ENCODE data around the gene BANF2. TPM values are rescaled to one million over a fixed set of nuclear protein-coding genes. Genes with fewer than 3 reads are reported as not detected.
"Not testable (repeated sequence)": the region's sequence is repeated elsewhere in the genome, so short reads cannot be mapped to it uniquely, and the experiment has no call there.

BANF2 gene
- polyA plus RNA-seq, 1 experiment: not detected

DNA sequence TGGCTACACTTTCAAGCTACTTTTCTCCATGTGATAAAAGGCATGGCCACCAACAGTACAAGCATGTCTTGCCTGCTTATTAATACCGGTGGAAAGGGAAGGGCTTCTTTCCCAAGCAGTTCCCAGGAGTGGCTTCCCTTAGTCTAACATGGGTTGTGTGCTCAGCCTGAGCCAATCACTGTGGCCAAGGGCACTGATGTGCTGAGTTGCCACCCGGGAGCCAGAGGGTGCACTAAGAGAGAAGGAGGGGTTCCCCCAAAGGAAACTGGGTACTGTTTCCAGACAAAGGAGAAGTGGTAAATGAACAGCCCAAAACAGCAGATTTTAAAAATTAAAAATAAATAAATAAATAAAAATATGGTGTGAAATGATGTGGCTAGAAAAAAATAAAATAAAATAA, 68.5 kb downstream of the BANF2 start:
- Histone ChIP-seq H3K36me3 (ENCODE audit: control insufficient read depth, insufficient read depth, low read length) (no peaks in the 10 kb centered on the region), H3K4me3 (ENCODE audit: low read depth, low read length) (no peak overlapping the region), H3K27me3 (ENCODE audit: control insufficient read depth, insufficient read depth, low read length) (no peaks in the 10 kb centered on the region; the same call in 1 of the 2 replicates)
- TF ChIP-seq, protein P1, sequence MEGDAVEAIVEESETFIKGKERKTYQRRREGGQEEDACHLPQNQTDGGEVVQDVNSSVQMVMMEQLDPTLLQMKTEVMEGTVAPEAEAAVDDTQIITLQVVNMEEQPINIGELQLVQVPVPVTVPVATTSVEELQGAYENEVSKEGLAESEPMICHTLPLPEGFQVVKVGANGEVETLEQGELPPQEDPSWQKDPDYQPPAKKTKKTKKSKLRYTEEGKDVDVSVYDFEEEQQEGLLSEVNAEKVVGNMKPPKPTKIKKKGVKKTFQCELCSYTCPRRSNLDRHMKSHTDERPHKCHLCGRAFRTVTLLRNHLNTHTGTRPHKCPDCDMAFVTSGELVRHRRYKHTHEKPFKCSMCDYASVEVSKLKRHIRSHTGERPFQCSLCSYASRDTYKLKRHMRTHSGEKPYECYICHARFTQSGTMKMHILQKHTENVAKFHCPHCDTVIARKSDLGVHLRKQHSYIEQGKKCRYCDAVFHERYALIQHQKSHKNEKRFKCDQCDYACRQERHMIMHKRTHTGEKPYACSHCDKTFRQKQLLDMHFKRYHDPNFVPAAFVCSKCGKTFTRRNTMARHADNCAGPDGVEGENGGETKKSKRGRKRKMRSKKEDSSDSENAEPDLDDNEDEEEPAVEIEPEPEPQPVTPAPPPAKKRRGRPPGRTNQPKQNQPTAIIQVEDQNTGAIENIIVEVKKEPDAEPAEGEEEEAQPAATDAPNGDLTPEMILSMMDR (IDR thresholded peaks at IDR 0.05; ENCODE audit: insufficient read depth, low read depth, low read length): no peak
- ChIA-PET CTCF (interaction anchor here (1.5 kb wide), 1 partner anchor 27 kb away, joined by 3 read pairs; no protein-coding TSS in a partner anchor), POLR2A (no interaction called here)
- DNase-seq (ENCODE audit: low read depth): no peak

DNA sequence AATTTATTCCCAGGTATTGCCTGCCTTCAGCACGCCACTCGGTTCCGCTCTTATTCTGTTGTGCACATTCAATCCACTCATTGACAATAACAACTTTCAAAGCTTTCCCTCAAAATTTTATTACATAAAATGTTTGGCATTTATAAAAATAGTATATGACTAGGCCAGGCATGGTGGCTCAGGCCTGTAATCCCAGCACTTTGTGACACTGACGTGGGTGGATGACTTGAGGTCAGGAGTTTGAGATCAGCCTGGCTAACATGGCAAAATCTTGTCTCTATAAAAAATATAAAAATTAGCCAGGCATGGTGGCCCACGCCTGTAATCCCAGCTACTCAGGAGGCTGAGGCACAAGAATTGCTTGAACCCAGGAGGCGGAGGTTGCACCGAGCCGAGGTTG, 70.0 kb downstream of the BANF2 start:
- CTCF ChIA-PET, POLR2A ChIA-PET: not testable (repeated sequence)

DNA sequence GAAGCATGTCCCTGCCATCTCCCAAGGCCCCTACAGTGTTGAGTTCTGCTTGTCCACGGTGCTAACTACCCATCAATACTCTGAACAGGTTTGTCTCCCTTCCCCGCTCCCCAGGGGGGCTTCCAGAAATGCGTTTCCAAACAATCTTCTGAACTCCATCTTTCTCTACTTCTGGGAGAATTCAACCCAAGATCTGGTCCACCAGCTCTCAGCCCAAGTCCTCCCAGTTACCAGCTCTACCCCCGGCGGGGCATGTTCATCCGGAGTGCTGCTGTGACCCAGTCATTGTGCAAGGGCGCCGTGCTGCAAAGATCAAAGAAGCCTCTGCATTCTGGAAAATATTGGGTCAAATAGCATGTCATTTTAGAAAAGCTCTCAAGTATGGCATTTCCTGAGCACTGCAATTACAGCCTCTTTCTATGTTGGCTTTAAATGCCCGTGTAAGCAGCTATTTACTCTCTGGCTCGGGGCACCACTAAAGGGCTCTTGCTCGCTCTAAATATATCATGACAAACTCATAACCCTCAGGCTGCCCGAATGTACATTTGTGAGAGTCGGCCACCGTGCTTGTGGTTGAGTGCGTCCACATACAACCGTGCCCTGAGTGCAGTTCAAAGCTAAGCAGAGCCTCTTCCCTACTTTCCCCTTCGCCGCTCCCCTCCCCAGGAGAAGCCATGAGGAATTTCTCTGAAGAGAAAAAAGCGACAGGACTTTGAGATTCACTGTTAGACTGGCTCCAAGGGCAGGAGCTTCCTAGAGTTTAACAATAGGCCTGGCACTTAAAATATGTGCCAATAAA, 71.6 kb downstream of the BANF2 start:
- CTCF ChIA-PET: interaction anchor here (1.3 kb wide), 1 partner anchor 89 kb away, joined by 6 read pairs; the partner anchor contains the start of gene RRBP1
- TF ChIP-seq, protein P1 (IDR thresholded peaks at IDR 0.05; ENCODE audit: insufficient read depth, low read depth, low read length): no peak
- POLR2A ChIA-PET: no interaction called here

More for the DNA sequence above, 70.0 kb downstream of the BANF2 start:
- H3K36me3 ChIP-seq (ENCODE audit: control insufficient read depth, insufficient read depth, low read length); H3K4me3 ChIP-seq (ENCODE audit: low read depth, low read length); H3K27me3 ChIP-seq (ENCODE audit: control insufficient read depth, insufficient read depth, low read length); DNase-seq (ENCODE audit: low read depth): not testable (repeated sequence)

DNA sequence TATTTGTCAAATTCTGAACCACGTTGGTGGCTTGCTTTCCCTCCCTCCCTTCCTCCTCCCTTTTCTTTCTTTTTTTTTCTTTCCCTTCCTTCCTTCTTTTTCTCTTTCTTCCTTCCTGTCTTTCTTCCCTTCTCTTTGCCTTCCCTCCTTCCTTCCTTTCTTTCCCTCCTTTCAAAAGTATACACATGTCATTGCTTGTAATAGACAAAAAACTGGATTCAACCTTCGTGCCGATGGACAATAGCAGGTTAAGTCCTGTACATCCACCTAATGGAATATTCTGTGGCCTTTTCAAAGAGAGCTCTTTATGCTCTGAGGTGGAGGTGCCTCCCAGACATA, 72.2 kb downstream of the BANF2 start:
- CTCF ChIA-PET: no interaction called here

More for the DNA sequence above, 71.6 kb downstream of the BANF2 start:
- Histone ChIP-seq H3K4me3 (ENCODE audit: low read depth, low read length) (no peak overlapping the region), H3K36me3 (ENCODE audit: control insufficient read depth, insufficient read depth, low read length) (no peaks in the 10 kb centered on the region), H3K27me3 (ENCODE audit: control insufficient read depth, insufficient read depth, low read length) (no peaks in the 10 kb centered on the region; the same call in 1 of the 2 replicates)
- DNase-seq (ENCODE audit: low read depth): no peak

DNA sequence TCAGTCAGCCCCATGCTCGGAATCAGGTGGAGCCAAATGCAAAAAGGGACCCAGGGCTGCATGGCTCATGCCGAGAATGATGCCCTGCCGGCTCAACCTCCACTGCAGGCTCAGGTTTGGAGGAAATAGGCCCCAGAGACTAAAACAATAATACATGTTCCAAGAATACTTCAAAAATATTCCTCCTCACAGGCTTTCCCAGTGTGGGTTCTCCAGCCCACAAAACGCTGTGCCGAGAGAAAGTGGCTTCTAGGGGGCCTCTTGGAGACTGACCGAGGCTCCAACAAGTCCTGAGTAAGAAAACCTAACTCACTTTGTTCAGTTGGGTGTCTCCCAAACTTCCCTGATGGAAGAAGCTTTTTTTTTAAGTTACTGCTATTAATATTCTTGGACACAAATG, 73.9 kb downstream of the BANF2 start:
- TF ChIP-seq, protein P1 (IDR thresholded peaks at IDR 0.05; ENCODE audit: insufficient read depth, low read depth, low read length): no peak
- Histone ChIP-seq H3K4me3 (ENCODE audit: low read depth, low read length) (no peak overlapping the region), H3K36me3 (ENCODE audit: control insufficient read depth, insufficient read depth, low read length) (no peaks in the 10 kb centered on the region), H3K27me3 (ENCODE audit: control insufficient read depth, insufficient read depth, low read length) (no peaks in the 10 kb centered on the region)
- DNase-seq (ENCODE audit: low read depth): no peak
- POLR2A ChIA-PET: no interaction called here
- CTCF ChIA-PET: no interaction called here

More for the DNA sequence above, 72.2 kb downstream of the BANF2 start:
- POLR2A ChIA-PET: no interaction called here
- TF ChIP-seq, protein P1 (IDR thresholded peaks at IDR 0.05; ENCODE audit: insufficient read depth, low read depth, low read length): no peak
- no peak for DNase-seq (ENCODE audit: low read depth)
- H3K4me3 ChIP-seq (ENCODE audit: low read depth, low read length): no peak overlapping the region
- H3K27me3 ChIP-seq (ENCODE audit: control insufficient read depth, insufficient read depth, low read length): no peaks in the 10 kb centered on the region; the same call in 1 of the 2 replicates
- no peaks in the 10 kb centered on the region for H3K36me3 ChIP-seq (ENCODE audit: control insufficient read depth, insufficient read depth, low read length)

DNA sequence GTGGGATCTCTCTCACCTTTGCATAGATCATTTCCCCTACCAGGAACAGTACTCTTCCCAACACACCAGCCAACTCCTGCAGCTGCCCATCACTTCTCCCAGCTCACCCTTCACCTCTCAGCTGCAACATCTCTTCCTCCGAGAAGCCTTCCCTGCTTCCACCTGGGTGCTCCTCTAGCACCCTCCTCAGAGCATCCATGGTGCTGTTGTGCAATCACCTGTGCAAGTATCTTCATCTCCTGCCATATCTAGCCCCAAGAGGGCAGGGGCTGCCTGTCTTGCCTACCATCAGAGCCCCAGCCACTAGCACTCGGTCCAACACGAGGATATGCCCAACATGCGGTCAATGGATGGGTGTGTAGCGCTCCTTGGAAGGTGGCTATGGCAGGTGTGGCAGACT, 75.8 kb downstream of the BANF2 start:
- CTCF ChIA-PET: no interaction called here
- no peak overlapping the region for H3K4me3 ChIP-seq (ENCODE audit: low read depth, low read length)
- H3K36me3 ChIP-seq (ENCODE audit: control insufficient read depth, insufficient read depth, low read length): no peaks in the 10 kb centered on the region
- DNase-seq (ENCODE audit: low read depth): no peak
- no peaks in the 10 kb centered on the region for H3K27me3 ChIP-seq (ENCODE audit: control insufficient read depth, insufficient read depth, low read length)
- TF ChIP-seq, protein P1 (IDR thresholded peaks at IDR 0.05; ENCODE audit: insufficient read depth, low read depth, low read length): no peak
- POLR2A ChIA-PET: no interaction called here

Measured in BJ (cell line).